ENCODE measurements around the gene IGF1R.

IGF1R gene

DNA sequence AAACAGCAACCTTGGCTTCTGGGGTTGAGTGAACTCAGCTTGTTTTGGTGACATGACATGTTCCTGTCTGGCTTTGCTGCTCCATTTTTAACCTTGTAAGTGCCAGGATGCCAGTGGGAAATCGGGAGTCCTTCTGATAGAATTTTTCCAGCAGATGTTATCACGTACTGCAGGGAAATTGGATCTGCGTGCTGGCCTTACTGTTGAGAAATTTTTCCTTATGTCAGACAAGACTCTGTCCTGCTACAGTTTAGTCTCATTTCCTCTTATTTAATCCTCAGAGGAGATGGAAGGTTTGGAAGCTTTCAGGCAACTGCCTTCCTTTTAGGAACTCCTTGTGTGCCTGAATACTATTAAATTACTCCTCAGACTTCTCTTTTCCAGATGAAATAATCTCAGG is 278.7 kb downstream of the IGF1R start:
- no peak for FAIRE-seq

DNA sequence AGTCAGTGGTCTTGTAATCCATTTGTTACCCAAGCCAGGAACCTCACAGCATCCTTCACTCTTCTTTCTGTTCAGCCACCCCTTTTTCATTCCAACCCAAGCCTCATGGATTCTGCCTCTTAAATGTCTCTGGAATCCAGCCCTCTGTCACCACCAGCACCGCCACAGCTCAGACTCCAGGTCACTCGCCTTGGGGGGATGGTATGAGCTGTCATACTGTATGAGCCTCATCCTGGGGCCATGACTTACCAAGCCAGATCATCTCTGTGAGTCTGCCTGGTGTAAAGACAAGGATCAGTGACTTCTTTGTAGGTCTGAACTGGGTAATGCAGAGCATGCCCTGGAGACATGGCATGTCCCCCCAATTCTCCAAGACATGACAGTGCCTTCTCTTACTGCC is 279.7 kb downstream of the IGF1R start:
- FAIRE-seq = no peak

DNA sequence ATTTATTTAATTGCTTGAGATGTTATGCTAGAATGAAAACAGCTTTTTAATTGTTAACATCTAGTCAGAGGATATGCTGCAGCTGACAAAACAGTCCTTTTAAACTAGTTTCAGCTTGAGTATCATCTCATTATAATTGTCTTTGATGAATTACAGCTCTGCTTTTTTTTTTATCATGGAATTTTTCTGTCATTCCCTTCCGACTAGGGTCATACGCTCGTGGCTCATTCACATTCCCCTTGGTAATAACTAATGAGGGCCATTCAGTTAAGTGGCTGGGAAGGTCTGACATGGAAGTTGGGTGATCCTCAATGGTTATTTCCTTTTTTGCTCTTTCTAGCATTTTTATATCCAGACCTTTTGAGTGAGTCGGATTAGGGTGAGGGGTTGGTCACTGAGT is 282.2 kb downstream of the IGF1R start:
- no peak for FAIRE-seq

DNA sequence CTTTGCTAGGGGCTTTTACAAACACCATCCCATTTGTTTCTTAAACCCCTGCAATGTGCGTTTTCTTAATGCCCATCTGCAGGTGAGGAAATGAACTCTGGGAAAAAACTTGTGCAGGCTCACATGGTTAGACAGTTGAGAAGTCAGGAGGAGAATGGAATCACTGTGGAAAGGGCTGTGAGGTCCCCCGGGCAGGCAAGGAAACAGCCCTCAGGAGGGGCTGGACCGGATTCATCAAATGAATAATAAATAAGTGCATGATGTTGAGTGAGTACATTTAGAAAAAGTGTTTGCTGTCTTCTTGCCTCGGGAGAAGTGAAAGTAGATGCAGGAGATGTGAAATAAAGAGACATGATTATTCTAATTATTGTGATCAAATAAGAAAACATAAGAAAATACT is 282.7 kb downstream of the IGF1R start:
- FAIRE-seq = no peak

DNA sequence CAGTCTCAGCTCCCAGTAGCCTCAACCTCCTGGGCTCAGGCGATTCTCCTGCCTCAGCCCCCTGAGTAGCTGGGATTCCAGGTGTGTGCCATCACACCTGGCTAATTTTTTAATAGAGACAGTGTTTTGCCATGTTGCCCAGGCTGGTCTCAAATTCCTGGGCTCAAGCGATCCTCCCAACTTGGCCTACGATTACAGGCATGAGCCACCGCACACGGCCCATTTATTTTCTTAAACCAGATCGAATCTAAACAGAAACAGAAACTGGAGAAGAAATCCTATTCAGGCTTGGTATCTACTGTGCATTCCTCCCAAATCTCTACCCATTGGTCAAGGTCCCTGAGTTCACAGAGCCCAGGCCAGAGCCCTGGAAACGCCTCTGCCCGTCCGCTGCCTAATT is 285.1 kb downstream of the IGF1R start:
- no peak for FAIRE-seq

DNA sequence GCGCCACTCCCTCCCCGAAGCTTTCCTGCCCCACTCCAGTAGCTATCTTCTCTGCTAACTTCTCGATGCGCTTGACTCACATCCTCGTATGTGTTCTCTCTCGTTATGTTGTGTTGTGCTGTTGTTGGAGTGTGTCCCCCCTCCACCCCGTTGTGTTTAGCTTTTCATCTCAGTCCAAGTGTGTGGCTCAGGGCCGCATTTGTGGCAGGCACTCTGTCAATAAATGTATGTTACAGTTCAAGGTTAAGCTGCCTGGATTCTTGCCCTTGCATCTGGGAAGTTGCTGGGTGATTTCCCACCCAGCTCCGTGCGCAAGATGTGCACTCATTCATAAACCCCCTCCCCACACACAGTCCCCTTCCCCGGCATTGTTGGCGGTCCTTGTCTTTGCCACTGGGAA is 287.4 kb downstream of the IGF1R start:
- no peak for FAIRE-seq

DNA sequence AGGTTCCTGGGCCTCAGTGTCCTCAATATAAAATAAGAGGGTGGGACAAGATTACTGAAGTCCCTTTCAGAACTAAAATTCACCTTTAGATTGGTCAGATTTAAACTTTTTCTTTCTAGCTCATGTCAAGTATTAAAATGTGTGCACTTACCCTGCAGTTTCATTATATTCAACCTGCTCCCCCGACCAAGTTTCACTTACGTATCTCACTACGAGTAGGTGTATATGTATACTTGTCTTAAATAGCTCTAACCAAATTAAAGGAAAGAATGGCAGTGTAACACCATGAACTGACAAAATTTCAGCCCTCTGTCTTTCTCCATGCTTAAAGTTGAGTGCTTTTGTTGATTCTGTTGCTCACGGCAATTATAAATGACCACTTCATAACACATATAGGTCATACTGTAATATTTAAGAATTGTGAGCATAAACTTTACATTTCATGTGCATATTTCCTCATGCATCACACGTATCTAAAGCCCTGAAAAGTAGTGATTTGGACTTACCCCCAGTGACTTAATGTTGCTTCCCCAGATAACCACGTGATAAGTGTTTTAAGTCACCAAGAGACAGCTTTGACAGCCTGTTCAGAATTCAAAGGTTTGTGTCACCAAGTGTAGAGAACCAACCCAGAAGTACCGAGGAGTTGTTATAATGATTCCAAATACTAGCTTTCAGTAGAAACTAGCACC is 289.2 kb downstream of the IGF1R start:
- FAIRE-seq = no peak

DNA sequence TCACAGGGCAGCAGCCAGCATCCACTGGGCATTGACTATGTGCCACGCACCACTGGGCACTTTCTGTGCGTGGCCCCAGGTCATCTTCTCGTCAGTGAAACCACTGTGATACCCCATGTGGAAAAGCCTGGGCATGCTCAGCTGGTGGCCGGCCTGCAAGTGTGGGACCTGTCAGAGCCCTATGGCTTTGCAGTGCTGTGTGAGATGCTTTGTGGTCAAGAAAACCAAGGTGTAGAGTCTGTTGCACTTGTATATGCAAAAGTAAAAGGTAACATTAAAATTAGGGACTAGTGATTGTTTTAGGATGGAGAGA is 289.7 kb downstream of the IGF1R start:
- FAIRE-seq = no peak

DNA sequence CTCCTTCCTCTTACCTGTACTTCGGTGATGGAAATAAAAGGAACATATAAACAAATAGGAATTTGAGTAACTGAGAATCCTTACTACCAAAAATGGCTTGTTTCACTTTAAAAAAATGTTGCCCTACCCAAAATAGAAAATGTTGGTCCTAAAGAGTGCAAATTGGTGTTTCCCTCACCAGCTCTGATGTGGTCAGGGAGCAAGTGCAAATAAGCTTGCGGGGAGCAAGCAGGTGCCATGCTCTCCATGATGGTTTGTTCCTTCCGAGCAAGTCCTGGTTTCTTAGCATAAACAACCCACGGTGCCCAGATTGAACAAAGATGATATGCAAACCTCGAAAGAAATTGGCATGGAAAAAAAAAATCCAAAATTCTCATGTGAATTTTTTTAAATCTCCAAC is 290.5 kb downstream of the IGF1R start:
- no peak for FAIRE-seq

DNA sequence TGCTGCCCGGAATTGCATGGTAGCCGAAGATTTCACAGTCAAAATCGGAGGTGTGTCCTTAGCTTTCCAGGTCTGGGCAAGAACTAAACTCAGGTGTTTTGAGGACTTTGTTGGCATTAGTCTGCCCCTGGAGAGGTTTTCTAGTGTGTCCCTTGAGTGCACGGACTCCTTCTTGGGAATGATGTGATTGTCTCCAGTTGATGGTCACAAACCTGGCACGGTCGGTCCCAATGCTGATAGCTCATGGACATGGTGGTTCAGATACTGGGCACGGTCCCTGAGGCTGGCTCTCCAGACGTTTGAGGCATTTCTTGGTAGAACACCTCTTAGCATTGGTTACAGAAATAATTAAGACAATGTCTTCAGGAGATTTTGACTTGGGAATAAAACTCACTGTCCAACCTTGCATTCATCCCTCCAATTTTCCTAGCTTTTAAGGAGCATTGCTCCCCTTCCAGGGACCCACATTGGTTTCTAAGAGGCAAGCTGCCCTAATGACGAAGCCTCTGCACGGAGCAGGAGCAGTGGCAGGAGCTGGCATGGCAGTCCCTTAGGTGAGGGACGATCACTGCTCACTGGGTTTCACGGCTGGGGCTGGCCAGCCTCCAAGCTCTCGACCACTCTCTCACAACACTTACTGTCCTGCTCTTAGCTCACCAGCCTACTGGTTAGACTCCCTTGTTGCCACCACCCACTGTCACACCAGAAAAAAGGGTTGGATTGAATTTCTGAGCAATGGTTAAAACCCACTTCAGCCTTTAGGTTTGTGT is 291.2 kb downstream of the IGF1R start:
- no peak for FAIRE-seq

DNA sequence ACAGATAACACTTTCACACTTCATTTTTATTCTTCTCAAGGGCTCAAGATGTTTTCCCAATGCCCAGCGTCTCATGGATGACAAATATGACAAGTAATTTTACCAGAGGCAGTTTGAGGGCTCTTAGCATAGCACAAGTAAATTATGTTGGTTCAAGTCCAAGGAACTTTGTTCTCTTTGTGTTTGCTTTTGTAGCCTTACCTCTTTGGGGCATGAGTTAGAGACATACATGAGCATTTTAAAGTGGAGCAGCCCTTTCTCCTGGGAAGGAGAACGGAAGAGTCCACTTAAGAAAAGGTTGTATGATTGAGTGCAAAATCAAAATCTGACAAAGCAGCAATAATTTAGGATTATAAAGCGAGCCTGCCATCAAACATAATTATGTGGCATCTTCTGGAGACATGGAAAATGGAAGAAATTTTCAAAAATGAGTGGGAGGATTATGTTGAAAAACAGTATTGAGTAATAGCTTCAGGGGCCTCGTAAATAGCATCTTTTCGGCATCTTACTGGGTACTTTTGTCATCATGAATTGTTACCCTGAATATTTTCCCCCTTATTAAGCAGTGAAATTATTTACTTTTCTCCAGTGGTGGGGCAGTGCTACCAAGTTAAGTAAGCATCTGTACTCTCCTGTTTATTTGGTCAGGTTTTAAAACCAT is 293.4 kb downstream of the IGF1R start:
- FAIRE-seq = no peak

DNA sequence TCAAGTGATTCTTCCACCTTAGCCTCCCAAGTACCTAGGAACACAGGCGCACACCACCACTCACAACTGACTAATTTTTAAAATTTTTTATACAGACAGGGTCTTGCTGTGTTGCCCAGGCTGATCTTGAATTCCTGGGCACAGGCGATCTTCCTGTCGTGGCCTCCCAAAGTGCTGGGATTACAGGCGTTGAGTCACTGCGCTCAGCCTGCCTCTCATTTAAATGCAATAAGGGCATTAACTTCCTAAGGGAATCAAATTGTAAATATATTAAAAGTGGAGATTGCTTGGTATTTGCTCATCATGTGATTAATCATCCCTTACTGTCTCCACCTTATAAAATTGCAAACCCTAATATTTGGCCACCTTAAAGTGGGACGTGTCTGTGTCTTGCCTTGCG is 294.1 kb downstream of the IGF1R start:
- FAIRE-seq = no peak

DNA sequence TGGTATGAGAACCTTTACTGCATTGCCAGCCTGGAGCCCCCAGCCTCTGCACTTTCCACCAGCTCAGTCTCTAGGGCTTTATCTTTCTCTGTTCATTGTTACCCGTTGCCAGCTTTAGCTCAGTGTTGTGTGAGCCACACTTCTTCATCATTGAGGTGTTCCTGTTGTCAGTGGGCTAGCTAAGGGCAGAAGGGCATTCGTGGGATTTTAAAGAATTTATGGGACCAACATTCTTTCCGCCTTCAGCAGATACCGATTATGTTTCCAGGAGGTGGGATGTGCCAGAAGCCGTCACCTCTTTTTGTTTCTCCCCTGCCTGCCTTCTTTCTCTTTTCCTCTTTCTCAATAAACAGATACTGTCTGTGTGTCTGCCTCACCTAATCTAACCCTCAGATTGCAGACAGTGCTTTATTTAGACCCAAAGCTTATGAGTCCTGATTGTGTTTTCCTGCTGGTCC is 294.7 kb downstream of the IGF1R start:
- FAIRE-seq = no peak

DNA sequence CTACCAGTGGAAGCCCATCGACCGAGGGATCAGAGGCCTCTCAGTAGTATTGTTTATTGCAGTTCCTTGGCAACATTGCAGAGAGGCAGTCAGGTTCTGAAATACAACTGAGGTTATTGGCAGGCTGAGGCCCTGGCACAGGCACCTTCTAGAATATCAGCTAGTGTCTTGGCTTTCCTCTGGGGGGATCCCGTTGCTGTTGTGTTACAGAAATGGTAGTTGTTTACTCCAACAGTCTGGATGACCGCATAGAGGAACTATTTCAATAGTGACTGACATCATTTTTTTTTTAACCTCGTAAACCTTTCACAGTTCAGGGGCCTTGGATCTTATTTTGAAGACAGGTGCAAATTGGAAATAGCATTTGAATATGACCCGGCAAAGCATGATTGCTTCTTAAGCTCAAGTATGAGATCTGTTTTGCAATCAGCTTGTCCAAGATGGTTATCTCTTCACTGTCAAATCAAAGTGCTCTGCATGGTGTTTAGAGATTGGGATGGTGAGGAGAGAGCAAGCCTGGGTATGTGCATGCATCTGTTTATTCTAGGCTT is 295.3 kb downstream of the IGF1R start:
- no peak for FAIRE-seq

DNA sequence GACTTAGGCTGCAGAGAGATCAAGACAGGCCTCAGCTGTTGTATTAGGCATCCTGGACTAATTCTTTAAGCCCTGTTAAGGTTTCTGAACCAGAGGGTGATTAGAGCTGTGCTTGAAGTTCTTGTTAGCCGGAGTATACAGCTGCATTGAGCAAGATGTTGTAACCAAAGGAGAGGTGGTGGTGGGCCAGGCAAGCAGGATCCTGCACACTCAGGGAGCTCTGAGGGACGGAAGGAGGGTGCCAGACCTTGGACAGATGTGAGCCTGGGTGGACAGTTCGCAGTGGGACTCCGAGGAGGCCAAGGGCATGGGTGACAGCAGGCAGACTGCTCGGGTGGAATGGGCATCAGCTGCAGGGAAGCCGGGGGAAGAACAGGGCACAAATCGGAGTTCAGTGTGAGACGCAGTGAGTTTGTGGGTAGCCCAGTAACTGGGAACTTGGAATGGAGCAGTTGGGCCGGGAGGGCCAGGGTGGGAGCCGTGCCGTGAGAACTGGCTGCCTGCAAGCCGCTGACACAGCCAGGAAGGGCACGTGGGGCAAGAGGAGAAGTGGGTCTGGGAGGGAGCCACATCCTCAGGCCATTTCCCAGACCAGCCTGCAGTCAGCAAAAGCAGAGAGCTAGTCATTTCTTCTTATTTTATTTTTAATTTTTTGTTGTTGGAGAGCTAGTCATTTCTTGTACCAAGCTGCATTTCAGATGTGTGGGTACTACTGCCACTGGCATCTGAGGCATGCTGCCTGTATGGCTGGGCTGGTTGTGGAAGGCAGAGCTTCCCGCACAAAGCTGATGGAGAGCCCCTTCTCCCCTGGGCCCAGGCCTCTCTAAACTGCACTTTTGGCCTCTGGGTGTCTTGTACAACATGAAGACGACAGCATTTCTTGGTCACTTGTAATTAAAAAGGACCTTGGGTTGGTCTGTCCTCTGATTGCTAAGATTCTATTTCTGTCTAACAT is 298.2 kb downstream of the IGF1R start:
- FAIRE-seq = no peak

DNA sequence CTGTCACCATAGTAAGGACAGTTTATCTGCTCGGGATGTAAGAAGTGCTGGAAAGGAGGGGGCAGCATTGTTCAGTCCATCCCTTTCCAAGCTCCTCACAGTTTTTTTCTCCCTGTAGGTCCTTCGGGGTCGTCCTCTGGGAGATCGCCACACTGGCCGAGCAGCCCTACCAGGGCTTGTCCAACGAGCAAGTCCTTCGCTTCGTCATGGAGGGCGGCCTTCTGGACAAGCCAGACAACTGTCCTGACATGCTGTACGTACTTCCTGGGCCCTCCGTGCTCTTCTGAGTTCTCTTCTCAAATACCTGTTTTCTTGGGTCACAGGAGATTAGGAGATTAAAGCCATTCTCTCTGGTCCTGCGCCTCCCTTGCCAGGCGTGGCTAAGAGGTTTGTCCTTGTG is 300.1 kb downstream of the IGF1R start:
- no peak for FAIRE-seq

DNA sequence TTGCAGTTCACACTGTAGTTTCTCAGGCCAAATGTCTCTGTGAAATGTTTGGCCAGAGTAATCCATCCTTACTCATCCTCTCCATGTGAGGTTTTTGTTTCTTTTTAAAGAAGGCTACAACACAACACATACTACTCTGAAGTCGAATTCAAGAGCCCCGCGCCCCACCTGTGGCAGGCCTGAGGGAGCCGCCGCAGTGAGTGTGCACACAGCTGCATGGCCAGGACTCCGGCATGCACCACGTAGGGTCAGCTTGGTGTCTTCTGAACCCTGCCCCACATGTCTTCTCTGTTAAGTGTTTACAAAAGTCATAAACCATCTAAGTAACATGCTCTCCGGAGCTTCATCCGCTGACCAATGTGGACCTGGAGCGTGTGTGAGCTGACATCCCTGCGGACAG is 300.6 kb downstream of the IGF1R start:
- no peak for FAIRE-seq

DNA sequence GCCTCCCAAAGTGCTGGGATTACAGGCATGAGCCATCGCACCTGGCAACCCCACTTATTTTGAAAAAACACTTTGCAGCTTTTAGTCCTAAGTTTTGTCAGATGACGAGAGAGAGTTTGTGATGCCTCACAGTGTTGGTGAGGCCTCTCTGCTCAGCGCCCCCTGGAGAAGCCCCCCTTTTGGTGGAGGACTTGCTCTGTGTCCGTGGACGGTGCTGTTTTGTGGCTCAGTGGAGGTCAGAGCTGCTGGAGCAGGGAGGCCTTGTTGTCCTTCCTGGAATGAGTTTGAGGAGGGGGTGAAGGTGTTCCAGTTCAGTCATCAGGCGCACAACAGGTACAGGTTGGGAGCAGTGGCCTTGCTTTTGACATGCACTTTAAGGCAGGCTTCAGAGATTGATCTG is 301.3 kb downstream of the IGF1R start:
- no peak for FAIRE-seq

DNA sequence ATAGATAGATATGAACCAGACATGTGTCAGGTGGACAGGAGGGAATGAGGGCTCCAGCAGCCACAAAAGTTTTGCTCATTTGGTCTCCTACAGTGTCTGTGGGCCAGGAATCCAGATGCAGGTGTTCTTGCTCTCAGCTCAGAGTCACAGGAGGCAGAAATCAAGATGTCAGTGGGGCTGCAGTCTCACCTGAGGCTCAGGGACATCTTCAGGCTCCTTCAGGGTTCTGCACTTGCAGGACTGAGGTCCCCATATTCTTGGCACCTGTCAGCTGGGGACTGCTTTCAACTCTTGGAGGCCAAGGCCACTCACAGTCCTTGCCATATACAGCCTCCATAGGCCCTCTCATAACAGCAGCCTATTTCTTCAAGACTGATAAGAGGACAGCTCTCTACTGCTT is 301.9 kb downstream of the IGF1R start:
- FAIRE-seq = no peak

DNA sequence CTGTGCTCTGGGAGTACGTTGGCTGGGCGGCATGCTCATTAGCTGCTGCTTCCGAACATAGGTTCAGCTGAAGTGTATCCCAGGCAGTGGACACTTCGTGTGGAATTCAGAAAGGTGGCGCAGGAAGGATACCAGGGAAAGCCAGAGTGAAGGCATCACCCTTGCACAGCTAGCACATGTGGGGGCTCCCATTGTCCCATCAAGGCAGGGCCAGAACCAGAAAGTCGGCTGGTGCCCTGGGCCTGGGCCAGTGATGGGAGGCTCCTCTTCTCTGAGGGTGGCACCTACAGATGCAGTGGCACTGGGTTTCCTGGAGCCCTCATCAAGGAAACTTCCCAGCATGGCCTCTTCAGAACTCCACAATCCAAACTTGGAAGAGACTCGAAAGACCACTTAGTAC is 302.7 kb downstream of the IGF1R start:
- FAIRE-seq = no peak

DNA sequence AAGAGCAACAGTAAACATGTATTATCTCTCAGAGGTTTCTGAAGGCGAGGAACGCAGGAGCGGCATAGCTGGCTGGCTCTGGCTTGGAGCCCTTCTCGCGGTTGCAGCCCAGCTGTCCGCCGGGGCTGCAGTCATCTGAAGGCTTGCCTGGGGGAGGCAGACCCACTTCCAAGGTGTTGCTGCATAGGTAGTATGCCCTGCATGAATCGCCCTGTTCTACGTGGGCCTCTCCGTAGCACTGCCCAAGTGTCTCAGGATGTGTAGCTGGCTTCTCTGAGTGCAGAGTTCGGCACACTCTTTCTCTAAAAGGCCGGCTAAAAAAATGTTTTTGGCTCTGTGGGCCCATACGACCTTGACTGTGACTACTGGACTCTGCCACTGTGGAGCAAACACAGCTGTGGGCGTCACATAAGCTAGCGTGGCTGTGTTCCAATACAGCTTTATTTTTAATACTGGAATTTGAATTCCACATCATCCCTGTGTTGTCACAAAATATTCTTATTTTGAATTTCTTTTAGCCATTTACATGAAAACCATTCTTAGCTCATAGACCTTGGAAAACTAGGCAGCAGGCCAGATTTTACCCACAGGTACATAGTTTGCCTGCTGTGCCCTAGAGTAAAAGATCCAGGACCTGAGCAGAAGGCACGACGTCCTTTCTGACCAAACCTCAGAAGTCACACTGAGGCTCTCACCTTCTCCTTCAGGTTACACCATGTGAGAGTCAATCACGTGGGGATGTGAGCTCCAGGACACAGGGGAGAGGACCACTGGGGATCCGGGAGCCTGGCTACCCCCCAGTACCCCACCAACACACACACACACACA is 303.4 kb downstream of the IGF1R start:
- no peak for FAIRE-seq

DNA sequence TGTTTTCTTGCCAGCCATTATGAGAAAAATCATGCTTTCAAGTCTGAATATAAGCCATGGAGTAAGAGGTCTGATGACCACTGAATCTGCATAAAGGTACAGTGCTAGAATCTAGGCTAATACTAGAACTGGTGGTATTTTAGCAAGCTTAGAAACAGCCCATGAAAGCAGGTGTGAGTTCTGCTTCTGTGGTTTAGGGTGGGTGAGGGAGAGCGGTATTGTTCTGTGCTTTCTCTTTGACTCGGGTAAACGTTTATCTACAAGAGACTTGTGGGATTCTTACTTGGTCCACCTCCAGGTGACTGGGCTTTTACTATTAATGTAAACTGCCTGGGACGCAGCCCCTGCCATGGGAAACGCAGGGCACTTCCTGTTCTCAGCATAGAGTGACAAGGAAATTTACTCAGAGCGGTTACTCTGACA is 304.1 kb downstream of the IGF1R start:
- no peak for FAIRE-seq
